Lung (tissue), 12 donors: ENCODE results near the gene PI4K2A. TPM values are rescaled to one million over a fixed set of nuclear protein-coding genes. Genes with fewer than 3 reads are reported as not detected.
A peak's percentile ranks its signal among the peaks of the same experiment; 100 is the strongest.
"Not testable (repeated sequence)": the region's sequence is repeated elsewhere in the genome, so short reads cannot be mapped to it uniquely, and the experiment has no call there.

ENCODE experiments used
- ATAC-seq: fragments of 200-7000 bp; cut with Tn5 transposase; one replicate; pipeline ENCODE4 v1.9.1; 2020; ENCODE audit warnings: moderate number of reproducible peaks; ENCODE audit not compliant: insufficient read depth, low FRiP score
- DNase-seq, 3 donors: peaks; one replicate each; pipeline ENCODE4 v3.0.0-alpha.2; 2013 to 2017
- H3K27ac ChIP-seq, 2 donors: one replicate each; pipeline ENCODE4 v1.5.1; 2013; ENCODE audit warnings: mild to moderate bottlenecking in 2 of 2, moderate library complexity in 2 of 2, control low read depth in 1 of 2, inconsistent platforms in 1 of 2, low read depth in 1 of 2, low read length in 1 of 2
- H3K27me3 ChIP-seq, 3 donors: one replicate each; pipeline ENCODE4 v1.5.1; 2013; ENCODE audit warnings: low read length in 2 of 3; ENCODE audit not compliant: control insufficient read depth in 3 of 3, insufficient read depth in 3 of 3
- H3K36me3 ChIP-seq, 4 donors: one replicate each; pipeline ENCODE4 v1.5.1; 2013; ENCODE audit warnings: low read length in 4 of 4, mild to moderate bottlenecking in 1 of 4, moderate library complexity in 1 of 4; ENCODE audit not compliant: control insufficient read depth in 4 of 4, insufficient read depth in 4 of 4
- H3K4me1 ChIP-seq, 5 donors: one replicate each; pipeline ENCODE4 v1.5.1; 2013; ENCODE audit warnings: low read length in 5 of 5, mild to moderate bottlenecking in 2 of 5, moderate library complexity in 1 of 5; ENCODE audit not compliant: control insufficient read depth in 5 of 5, insufficient read depth in 5 of 5
- H3K4me3 ChIP-seq: one replicate; pipeline ENCODE4 v1.5.1; 2013; ENCODE audit warnings: mild to moderate bottlenecking, control low read depth, moderate library complexity
- H3K9ac ChIP-seq, 2 donors: one replicate each; pipeline ENCODE4 v1.5.1; 2013; ENCODE audit warnings: low read length in 2 of 2, control low read depth in 1 of 2; ENCODE audit not compliant: insufficient read depth in 1 of 2
- H3K9me3 ChIP-seq, 4 donors: one replicate each; pipeline ENCODE4 v1.5.1; 2013; ENCODE audit warnings: low read length in 3 of 4, mild to moderate bottlenecking in 1 of 4, moderate library complexity in 1 of 4; ENCODE audit not compliant: control insufficient read depth in 4 of 4, insufficient read depth in 3 of 4
- WGBS, 2 donors: extraction: QIAGEN DNeasy Blood & Tissue Kit; methylation state at CpG; one replicate each; pipeline ENCODE4 v1.1.7; 2013; 5-methylcytosine and 5-hydroxymethylcytosine counted together
- polyA plus RNA-seq, 2 donors: library from polyadenylated mRNA; stranded (reverse); fragments of 200-250 nt; gene quantifications; one replicate each; pipeline ENCODE4 v1.2.1, GENCODE V29; 2013
- total RNA-seq, 2 donors: library from RNA; depleted of rRNA in 1 of 2; stranded (reverse); fragments of >200 nt in 1 of 2; gene quantifications; one replicate each; pipeline ENCODE4 v1.2.1, GENCODE V29; 2014 to 2021
- TF ChIP-seq, protein P1 (sequence below): IDR thresholded peaks from 2 replicates; pipeline ENCODE4 v1.5.1; 2012; ENCODE audit warnings: mild to moderate bottlenecking; ENCODE audit errors: control extremely low read depth, extremely low read depth
- donor health status: control.
- donor health status: control.
- donor health status: Bipolar disorder and iron deficiency.
- donor health status: healthy.
- donor health status: DM: yes; HTN: yes; CAD: no.

Gene PI4K2A
- total and polyA plus RNA-seq, 4 donors = 12.3 to 22.4 (median 14.8) TPM

DNA sequence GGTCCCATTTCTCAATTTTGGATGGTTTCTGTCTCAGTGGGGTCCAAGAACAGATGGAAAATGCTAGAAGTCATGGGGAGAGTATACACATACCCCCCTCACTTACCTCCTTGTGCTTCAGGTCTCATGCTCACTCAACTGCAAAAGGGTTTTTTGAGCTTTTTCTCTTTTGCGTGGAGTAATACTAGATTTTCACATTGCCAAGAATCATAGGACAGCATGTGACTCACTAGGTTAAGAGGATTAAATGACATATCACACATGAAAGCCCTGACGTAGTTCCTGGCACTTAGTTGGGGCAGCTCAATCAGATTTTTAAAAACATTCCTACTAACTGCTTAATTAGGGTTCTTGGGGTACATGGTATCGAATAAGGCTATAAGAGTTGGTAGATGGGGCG, 4.5 kb downstream of the PI4K2A start:
- TF ChIP-seq, protein P1, sequence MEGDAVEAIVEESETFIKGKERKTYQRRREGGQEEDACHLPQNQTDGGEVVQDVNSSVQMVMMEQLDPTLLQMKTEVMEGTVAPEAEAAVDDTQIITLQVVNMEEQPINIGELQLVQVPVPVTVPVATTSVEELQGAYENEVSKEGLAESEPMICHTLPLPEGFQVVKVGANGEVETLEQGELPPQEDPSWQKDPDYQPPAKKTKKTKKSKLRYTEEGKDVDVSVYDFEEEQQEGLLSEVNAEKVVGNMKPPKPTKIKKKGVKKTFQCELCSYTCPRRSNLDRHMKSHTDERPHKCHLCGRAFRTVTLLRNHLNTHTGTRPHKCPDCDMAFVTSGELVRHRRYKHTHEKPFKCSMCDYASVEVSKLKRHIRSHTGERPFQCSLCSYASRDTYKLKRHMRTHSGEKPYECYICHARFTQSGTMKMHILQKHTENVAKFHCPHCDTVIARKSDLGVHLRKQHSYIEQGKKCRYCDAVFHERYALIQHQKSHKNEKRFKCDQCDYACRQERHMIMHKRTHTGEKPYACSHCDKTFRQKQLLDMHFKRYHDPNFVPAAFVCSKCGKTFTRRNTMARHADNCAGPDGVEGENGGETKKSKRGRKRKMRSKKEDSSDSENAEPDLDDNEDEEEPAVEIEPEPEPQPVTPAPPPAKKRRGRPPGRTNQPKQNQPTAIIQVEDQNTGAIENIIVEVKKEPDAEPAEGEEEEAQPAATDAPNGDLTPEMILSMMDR = no peak
- 95 to 97% methylated on average over 4 of the region's 4 CpGs for WGBS, 2 donors
- Histone ChIP-seq H3K4me3 (no peak overlapping the region), H3K9me3 (no peaks in the 10 kb centered on the region), H3K9ac (no peak overlapping the region), H3K36me3 (peaks cover 3 to 13% (median 12%) of the 10 kb centered on the region in 4 donors), H3K4me1 (peaks cover 0 to 28% (median 9%) of the 10 kb centered on the region in 5 donors), H3K27me3 (no peaks in the 10 kb centered on the region), H3K27ac (no peak overlapping the region)
- DNase-seq (no peak), ATAC-seq (no peak)

DNA sequence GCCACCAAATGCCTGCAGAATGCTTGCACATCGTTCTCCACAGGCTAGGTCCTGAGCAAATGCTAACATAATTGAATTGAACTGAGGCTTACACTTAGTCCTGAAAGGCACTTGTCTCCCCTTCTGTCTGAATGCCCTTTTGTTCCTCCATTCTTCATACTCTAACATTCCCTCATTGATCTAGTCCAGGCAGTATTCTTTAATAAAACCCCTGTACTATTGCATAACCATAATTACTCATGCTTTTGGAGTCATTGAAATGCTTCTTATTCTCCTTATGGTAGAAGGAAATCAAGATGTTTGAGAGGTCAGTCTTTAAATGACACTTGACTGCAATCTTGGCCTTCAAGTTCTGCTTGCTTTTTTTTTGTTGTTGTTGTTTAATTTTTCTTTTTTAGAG, 7.1 kb downstream of the PI4K2A start:
- no peak overlapping the region for H3K4me3 ChIP-seq
- WGBS, 2 donors = 67 to 89% methylated on average over 1 of the region's 1 CpG
- peaks cover 0 to 18% (median 0%) of the 10 kb centered on the region in 5 donors for H3K4me1 ChIP-seq
- H3K27ac ChIP-seq = peak overlapping the region in 1 of 2 donors; percentile 63
- no peaks in the 10 kb centered on the region for H3K9me3 ChIP-seq
- H3K9ac ChIP-seq = no peak overlapping the region
- TF ChIP-seq, protein P1 = no peak
- no peaks in the 10 kb centered on the region for H3K27me3 ChIP-seq
- ATAC-seq (peak; percentile 27), DNase-seq (no peak)
- H3K36me3 ChIP-seq = peaks cover 20 to 23% (median 20%) of the 10 kb centered on the region in 4 donors

DNA sequence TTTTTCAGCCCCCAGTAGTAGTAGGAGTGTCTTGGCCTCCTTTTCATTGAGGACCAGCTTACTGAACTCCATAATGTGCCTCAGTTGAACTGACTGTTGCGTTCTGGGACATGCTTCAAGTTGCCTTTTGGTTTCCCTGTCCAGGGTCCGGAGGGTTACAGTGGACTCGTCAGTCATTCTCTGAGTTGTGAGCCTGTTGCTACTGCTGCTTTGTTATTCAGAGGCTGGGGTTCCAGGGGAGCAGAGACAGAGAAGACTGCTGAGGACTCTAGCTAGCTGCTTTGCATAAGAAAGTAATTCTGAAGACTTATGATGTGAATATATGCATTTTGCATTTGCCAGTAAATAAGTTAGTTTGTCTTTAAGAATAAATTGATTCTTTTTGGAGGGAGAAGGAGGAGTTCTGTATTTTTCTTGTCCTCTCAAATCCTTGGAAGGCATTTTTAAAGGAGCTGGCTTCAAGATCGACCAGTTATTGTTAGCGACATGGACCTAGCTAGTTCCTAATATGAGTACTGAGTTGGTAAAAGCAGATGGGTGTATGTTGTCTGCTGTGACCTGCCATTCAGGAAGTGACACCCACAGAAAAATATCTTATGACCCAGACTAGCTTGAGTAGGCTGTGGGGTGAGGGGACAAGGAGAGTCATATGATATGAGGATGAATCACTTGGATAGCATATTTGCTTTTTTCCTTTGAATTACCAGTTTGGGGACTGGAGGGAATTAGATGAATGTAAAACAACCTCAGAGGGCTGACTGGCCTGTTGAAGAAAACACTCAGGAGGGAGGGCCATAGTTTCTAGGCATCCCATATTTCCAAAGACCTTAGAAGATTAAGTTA, 8.3 kb downstream of the PI4K2A start:
- Histone ChIP-seq H3K4me1 (peaks cover 0 to 15% (median 0%) of the 10 kb centered on the region in 5 donors), H3K4me3 (no peak overlapping the region), H3K9me3 (no peaks in the 10 kb centered on the region), H3K9ac (no peak overlapping the region), H3K27ac (peak overlapping the region; percentile 40 to 92), H3K27me3 (no peaks in the 10 kb centered on the region), H3K36me3 (peaks cover 19 to 22% (median 21%) of the 10 kb centered on the region in 4 donors)
- ATAC-seq (peak; percentile 76), DNase-seq (peak in 1 of 3 donors; percentile 14)
- TF ChIP-seq, protein P1 = no peak
- 75 to 83% methylated on average over 5 of the region's 5 CpGs for WGBS, 2 donors

DNA sequence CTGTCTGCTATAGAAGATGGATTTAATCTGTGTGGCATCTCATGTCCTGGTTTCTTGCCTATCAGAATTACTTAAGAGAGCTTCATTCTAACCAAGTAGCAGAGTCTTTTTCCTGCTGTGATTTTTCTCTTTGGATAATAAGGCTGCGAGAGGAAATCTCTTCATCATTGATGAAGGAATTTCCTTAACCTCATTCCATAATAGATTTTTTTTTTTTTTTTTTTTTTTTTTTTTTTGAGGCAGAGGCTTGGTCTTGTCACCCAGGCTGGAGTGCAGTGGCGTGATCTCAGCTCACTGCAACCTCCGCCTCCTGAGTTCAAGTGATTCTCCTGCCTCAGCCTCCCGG, 8.9 kb downstream of the PI4K2A start:
- 88 to 90% methylated on average over 4 of the region's 4 CpGs for WGBS, 2 donors
- not testable (repeated sequence) for H3K27me3 ChIP-seq, ATAC-seq, H3K9ac ChIP-seq, H3K9me3 ChIP-seq, H3K4me3 ChIP-seq, DNase-seq
- Histone ChIP-seq H3K27ac (peak overlapping the region in 1 of 2 donors; percentile 40), H3K36me3 (peaks cover 18 to 26% (median 20%) of the 10 kb centered on the region in 4 donors), H3K4me1 (peaks cover 0 to 15% (median 0%) of the 10 kb centered on the region in 5 donors)
